C4-2B (cell line): Measurements from ENCODE around the gene PDXK.

Source experiments
- H3K27ac ChIP-seq: fragments of 450-650 bp; 2 replicates; pipeline ENCODE4 v1.5.1; 2017
- CTCF ChIP-seq: fragments of 450-650 bp; conservative IDR thresholded peaks from 2 replicates; pipeline ENCODE4 v1.5.1; 2017; ENCODE audit warnings: mild to moderate bottlenecking
- ZFX ChIP-seq: fragments of 450-650 bp; IDR thresholded peaks from 2 replicates; pipeline ENCODE4 v1.6.1; 2017

Gene PDXK

DNA sequence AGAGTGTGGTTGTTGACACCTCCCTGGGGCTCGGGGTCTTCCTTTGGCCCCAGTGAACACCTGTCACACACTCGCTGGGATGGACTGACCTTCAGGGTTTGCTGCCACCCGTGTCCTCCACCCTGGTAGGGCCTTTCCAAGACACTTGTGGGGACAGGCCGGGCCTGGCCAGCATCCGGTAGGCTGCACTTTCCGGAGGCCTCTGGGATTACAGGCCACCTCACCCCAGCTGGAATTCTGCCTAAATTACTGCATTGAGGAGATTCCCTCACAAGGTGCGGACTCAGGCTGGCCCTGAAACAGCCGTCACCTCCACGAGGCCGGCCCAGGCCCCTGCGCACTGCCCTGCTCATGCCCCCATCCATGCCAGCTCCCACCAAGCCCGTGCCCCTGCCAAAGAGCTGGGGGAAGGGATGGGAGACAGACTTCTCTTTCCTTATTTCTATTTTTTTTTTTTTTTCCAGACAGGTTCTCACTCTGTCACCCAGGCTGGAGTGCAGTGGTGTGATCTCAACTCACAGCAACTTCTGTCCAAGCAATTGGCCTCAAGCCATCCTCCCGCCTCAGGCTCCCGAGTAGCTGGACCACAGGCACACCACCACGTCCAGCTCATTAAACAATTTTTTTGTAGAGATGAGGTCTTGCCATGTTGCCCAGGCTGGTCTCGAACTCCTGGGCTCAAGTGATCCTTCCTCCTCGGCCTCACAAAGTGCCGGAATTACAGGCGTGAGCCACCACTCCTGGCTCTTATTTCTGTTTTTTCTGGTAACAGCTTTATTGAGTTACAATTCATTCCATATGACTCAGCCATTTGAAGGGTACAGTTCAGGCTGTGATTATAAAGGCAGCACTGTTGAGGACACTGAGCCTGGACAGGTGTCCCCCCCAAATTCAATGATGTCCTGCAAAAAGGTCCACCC, 45.9 kb downstream of the PDXK start:
- TF ChIP-seq CTCF: no peak
- TF ChIP-seq ZFX: no peak
- no peak overlapping the region for H3K27ac ChIP-seq

DNA sequence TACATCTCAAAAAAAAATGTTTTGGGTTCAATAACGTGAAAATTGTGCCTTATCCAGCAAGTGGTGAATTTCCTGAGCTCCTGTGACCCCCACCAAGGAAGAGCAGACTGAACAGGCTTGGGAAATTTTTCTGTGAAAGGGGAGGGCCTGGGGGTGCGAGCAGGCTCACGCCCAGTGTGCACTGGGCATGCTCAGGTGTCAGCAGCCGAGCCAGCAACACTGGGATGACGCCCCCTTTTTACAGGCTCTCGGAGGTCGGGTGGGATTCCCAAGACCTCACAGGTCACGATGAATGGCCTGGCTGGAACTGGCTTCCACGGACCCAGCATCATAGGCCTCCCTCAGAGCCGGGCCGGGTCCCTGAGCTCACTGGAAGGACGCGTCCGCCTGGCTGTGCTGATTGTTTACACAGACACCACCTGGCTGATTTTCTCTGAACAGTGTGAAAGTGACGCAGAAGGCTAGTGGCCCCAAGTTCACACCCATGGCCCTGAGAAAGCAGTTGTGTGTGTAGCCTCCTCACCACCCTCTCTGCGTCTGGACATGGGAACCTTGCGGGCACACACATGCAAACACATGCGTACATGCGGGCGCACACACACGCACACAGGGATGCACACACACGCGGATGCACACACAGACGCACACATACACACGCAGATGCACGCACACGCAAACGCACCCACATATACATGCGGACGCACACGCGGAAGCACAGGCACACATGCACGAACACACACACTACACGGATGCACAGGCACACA, 48.0 kb downstream of the PDXK start:
- no peak overlapping the region for H3K27ac ChIP-seq
- TF ChIP-seq ZFX (no peak), CTCF (no peak)

- no peak overlapping the region for H3K27ac ChIP-seq
- TF ChIP-seq CTCF (no peak), ZFX (no peak)
These were observed 48.6 kb downstream of the PDXK start for GRCh38 chr21:43767498-43767983.

- H3K27ac ChIP-seq: no peak overlapping the region
- TF ChIP-seq ZFX: no peak
- no peak for TF ChIP-seq CTCF
These were observed 49.3 kb downstream of the PDXK start for GRCh38 chr21:43767984-43768867.

DNA sequence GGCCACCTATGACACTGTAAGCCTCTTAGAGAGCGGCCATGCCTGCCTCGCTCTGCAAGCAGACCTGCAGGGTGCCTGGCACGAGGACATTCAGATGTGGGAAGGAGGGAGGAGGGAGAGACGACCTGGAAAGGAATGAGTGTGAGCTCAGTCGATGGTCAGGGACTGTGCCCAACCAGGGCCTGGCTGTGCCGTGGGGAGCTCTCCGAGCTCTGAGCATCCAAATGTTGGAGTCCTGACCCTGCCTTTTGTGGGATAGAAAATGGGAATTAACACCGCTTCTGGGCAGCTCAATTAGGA, 49.9 kb downstream of the PDXK start:
- H3K27ac ChIP-seq: no peak overlapping the region
- no peak for TF ChIP-seq CTCF
- no peak for TF ChIP-seq ZFX

- H3K27ac ChIP-seq: no peak overlapping the region
- TF ChIP-seq ZFX (no peak), CTCF (no peak)
These were observed 50.5 kb downstream of the PDXK start for GRCh38 chr21:43769325-43769958.
